HepG2 (cell line): Measurements from ENCODE around the gene CLIC1. TPM values are rescaled to one million over a fixed set of nuclear protein-coding genes. Genes with fewer than 3 reads are reported as not detected.

Source experiments
- FLYWCH1 ChIP-seq: sonication (generic); formaldehyde crosslinking; IDR thresholded peaks from 2 replicates; pipeline ENCODE4 v1.8.1; 2023; ENCODE audit warnings: mild to moderate bottlenecking, missing genetic modification reagents
- MBD4 ChIP-seq: IDR thresholded peaks from 2 replicates; pipeline ENCODE4 v1.6.1; 2012; ENCODE audit warnings: low read length, inconsistent platforms, borderline replicate concordance
- MEIS2 ChIP-seq: sonication (generic); formaldehyde crosslinking; IDR thresholded peaks from 2 replicates; pipeline ENCODE4 v1.9.0; 2021; ENCODE audit warnings: mild to moderate bottlenecking, missing genetic modification reagents
- NR0B2 ChIP-seq: sonication (generic); formaldehyde crosslinking; IDR thresholded peaks from 2 replicates; pipeline ENCODE4 v1.4.0; 2020; ENCODE audit warnings: mild to moderate bottlenecking, missing genetic modification reagents
- PAF1 ChIP-seq: IDR thresholded peaks from 2 replicates; pipeline ENCODE4 v1.6.1; 2016; ENCODE audit warnings: missing genetic modification reagents, missing compliant biosample characterization
- PAXIP1 ChIP-seq: sonication (generic); formaldehyde crosslinking; conservative IDR thresholded peaks from 2 replicates; pipeline ENCODE4 v1.4.0; 2020; ENCODE audit warnings: mild to moderate bottlenecking, missing genetic modification reagents, moderate library complexity
- SMAD9 ChIP-seq: sonication (generic); formaldehyde crosslinking; IDR thresholded peaks from 2 replicates; pipeline ENCODE4 v1.5.1; 2020; ENCODE audit warnings: mild to moderate bottlenecking, missing genetic modification reagents
- STAT6 ChIP-seq: sonication (generic); formaldehyde crosslinking; IDR thresholded peaks from 2 replicates; pipeline ENCODE4 v1.4.0; 2020; ENCODE audit warnings: missing genetic modification reagents, mild to moderate bottlenecking, borderline replicate concordance
- TBL1XR1 ChIP-seq: fragments of 150-350 bp; IDR thresholded peaks from 2 replicates; pipeline ENCODE4 v1.6.1; 2014; ENCODE audit warnings: borderline replicate concordance, low read length; ENCODE audit not compliant: partially characterized antibody
- ZEB1 ChIP-seq: IDR thresholded peaks from 2 replicates; pipeline ENCODE4 v1.6.1; 2012; ENCODE audit warnings: mild to moderate bottlenecking, low read depth, inconsistent platforms; ENCODE audit not compliant: insufficient replicate concordance
- ZNF318 ChIP-seq: sonication (generic); formaldehyde crosslinking; IDR thresholded peaks from 2 replicates; pipeline ENCODE4 v1.4.0; 2020; ENCODE audit warnings: mild to moderate bottlenecking, missing genetic modification reagents
- ZNF510 ChIP-seq: sonication (generic); formaldehyde crosslinking; IDR thresholded peaks from 2 replicates; pipeline ENCODE4 v1.4.0; 2020; ENCODE audit warnings: low read depth, mild to moderate bottlenecking, missing genetic modification reagents
- ZNF562 ChIP-seq: sonication (generic); formaldehyde crosslinking; IDR thresholded peaks from 2 replicates; pipeline ENCODE4 v1.8.0; 2022; ENCODE audit warnings: missing genetic modification reagents, borderline replicate concordance
- ZNF761 ChIP-seq: sonication (generic); formaldehyde crosslinking; conservative IDR thresholded peaks from 2 replicates; pipeline ENCODE4 v1.4.0; 2020; ENCODE audit warnings: mild to moderate bottlenecking, missing genetic modification reagents
- polyA plus RNA-seq, 8 experiments: library from polyadenylated mRNA; depleted of rRNA in 3 of 8; stranded (reverse) in 7 of 8; unstranded in 1 of 8; fragments of >200 nt; fragmentation: Illumina TruSeq in 4 of 8; extraction: Trizol in 4 of 8; gene quantifications; 2 replicates each; pipeline versions ENCODE4 v1.2.1 to v1.2.3, GENCODE V29; 2011 to 2016; ENCODE audit warnings: low read depth in 4 of 8, missing spikeins in 1 of 8, mixed read lengths in 1 of 8; ENCODE audit not compliant: insufficient read depth in 1 of 8
- total RNA-seq, 5 experiments: library from RNA; depleted of rRNA; stranded (reverse); fragments of >200 nt; fragmentation: Illumina TruSeq; extraction: Trizol; gene quantifications; 2 replicates each; pipeline ENCODE4 v1.2.3, GENCODE V29; 2016; ENCODE audit warnings: low read depth in 1 of 5

Gene CLIC1
- total and polyA plus RNA-seq, 2 of the 13 experiments (the other 11 are each of a cell fraction or from before 2014, with no cell fraction given): 602 to 891 TPM

GRCh38 chr6:31729515-31729978 is 6.8 kb downstream of the CLIC1 start (continued):
- TF ChIP-seq MBD4 (no peak), ZNF562 (CRISPR knock-in tag) (no peak), ZNF761 (peak; percentile 70; the same call in 1 of the 2 replicates), ZNF318 (CRISPR knock-in tag) (peak; percentile 35; the same call in 1 of the 2 replicates), PAXIP1 (peak; percentile 53; the same call in 1 of the 2 replicates), FLYWCH1 (CRISPR knock-in tag) (peak; percentile 86; the same call in 1 of the 2 replicates), NR0B2 (CRISPR knock-in tag) (0 out of 2 replicates have a peak, but pooled peaks have one; percentile 17), SMAD9 (peak; percentile 52; the same call in 1 of the 2 replicates), PAF1 (CRISPR knock-in tag) (peak; percentile 53; the same call in 1 of the 2 replicates), TBL1XR1 (peak; percentile 46), MEIS2 (CRISPR knock-in tag) (peak; percentile 35), STAT6 (CRISPR knock-in tag) (peak; percentile 26; the same call in 1 of the 2 replicates), ZNF510 (CRISPR knock-in tag) (no peak), ZEB1 (no peak)
